Kidney (tissue), 14 donors: ENCODE results near the gene ATP8B1. TPM values are rescaled to one million over a fixed set of nuclear protein-coding genes. Genes with fewer than 3 reads are reported as not detected.
"Not testable (repeated sequence)": the region's sequence is repeated elsewhere in the genome, so short reads cannot be mapped to it uniquely, and the experiment has no call there.

Experiments
- DNase-seq, 5 donors: peaks; one replicate each; pipeline ENCODE4 v3.0.0-alpha.2; 2013 to 2020
- FAIRE-seq: peaks from 2 replicates; lab custom pipeline; 2012; peaks lifted over from hg19 to GRCh38; lab: Jason Lieb, UNC
- H3K27ac ChIP-seq, 2 donors: one replicate each; pipeline ENCODE4 v1.7.0; 2013; ENCODE audit warnings: low read depth in 2 of 2, low read length in 2 of 2, inconsistent platforms in 1 of 2
- H3K27me3 ChIP-seq: one replicate; pipeline ENCODE4 v1.7.1; 2013; ENCODE audit warnings: low read length, inconsistent platforms; ENCODE audit not compliant: control insufficient read depth, insufficient read depth
- H3K36me3 ChIP-seq, 3 donors: one replicate each; pipeline versions ENCODE4 v1.7.0 to v1.7.1; 2013; ENCODE audit warnings: low read length in 3 of 3, control low read depth in 1 of 3, inconsistent platforms in 1 of 3; ENCODE audit not compliant: insufficient read depth in 3 of 3, control insufficient read depth in 2 of 3
- H3K4me1 ChIP-seq, 3 donors: one replicate each; pipeline versions ENCODE4 v1.7.0 to v1.7.1; 2013; ENCODE audit warnings: low read length in 3 of 3, inconsistent platforms in 1 of 3, low read depth in 1 of 3; ENCODE audit not compliant: control insufficient read depth in 2 of 3, insufficient read depth in 2 of 3
- H3K4me3 ChIP-seq, 3 donors: one replicate each; pipeline versions ENCODE4 v1.7.0 to v1.8.1; 2013; ENCODE audit warnings: low read length in 3 of 3, control low read depth in 1 of 3, inconsistent platforms in 1 of 3
- H3K9ac ChIP-seq, 3 donors: one replicate each; pipeline versions ENCODE4 v1.7.0 to v1.7.1; 2013; ENCODE audit warnings: low read length in 3 of 3, control low read depth in 1 of 3, inconsistent platforms in 1 of 3
- H3K9me3 ChIP-seq, 3 donors: one replicate each; pipeline versions ENCODE4 v1.7.0 to v1.7.1; 2013; ENCODE audit warnings: low read length in 3 of 3, control low read depth in 1 of 3, inconsistent platforms in 1 of 3; ENCODE audit not compliant: control insufficient read depth in 2 of 3, insufficient read depth in 1 of 3
- intact Hi-C: fragments of 100-400 bp; cut with DNase I; formaldehyde crosslinking; loops from one replicate; pipeline ENCODE4 v1.11.1; 2022
- polyA plus RNA-seq: library from polyadenylated mRNA; stranded (reverse); fragments of 350-450 nt; fragmentation: Illumina TruSeq; extraction: RNeasy Lipid Tissue Mini Kit (QIAGEN cat#74804); gene quantifications from one replicate; pipeline ENCODE4 v1.2.3, GENCODE V29; 2014; ENCODE audit warnings: low read depth, low replicate concordance; ENCODE audit not compliant: insufficient read depth
- total RNA-seq: library from RNA; stranded (reverse); fragmentation: NEBNext Ultra II Directional; extraction: Animal tissue kit (Norgen Biotek cat#: 25700); gene quantifications from one replicate; pipeline ENCODE4 v1.2.1, GENCODE V29; 2021
- TF ChIP-seq, protein P1 (sequence below): IDR thresholded peaks from 3 replicates; pipeline ENCODE4 v1.5.1; 2012; ENCODE audit warnings: mild to moderate bottlenecking, moderate library complexity, borderline replicate concordance; ENCODE audit not compliant: insufficient read depth; ENCODE audit errors: extremely low read depth
- donor health status: control.
- donor health status: control.
- donor health status: control.
- donor health status: control.
- donor health status: control.
- donor health status: DM: yes; HTN: yes; CAD: no.
- donor health status: Normal renal cell carcinoma (clear cell type).

Gene ATP8B1
- total and polyA plus RNA-seq, 2 donors from 2014 or later, result 5.2 to 40.8 TPM

DNA sequence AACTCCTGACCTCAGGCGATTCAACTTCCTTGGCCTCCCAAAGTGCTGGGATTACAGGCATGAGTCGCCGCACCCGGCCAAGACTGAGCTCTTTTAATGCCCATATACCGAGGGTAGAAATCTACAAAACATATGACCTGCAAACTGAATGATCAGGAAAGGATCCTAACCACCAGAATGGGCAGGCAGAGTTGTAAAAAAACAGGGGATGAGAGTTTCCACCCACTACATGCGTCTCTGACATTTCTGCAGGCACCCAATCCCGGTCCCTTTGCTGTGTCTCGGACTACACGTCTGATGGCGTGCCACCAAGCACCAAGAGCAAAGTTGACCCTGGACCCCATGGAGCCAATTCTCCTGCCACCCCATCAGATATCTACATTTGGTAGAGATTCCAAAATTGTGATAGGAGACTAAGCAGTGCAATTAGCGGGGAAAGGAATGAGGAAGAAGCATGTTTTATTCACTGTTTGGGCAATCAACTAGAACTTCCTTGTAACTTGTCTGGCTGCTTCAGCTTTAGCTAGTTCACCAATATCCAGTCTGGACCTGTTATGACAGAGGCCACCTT lies 74.1 kb downstream of the ATP8B1 start:
- DNase-seq, result peak in 2 of 5 donors; percentile 33 to 56
- H3K9me3 ChIP-seq, result peaks cover 0 to 3% (median 0%) of the 10 kb centered on the region in 3 donors
- no peaks in the 10 kb centered on the region for H3K27me3 ChIP-seq
- intact Hi-C loops, result no loop called here
- no peak overlapping the region for H3K9ac ChIP-seq
- FAIRE-seq, result no peak
- H3K4me1 ChIP-seq, result peaks cover 0 to 6% (median 4%) of the 10 kb centered on the region in 3 donors
- no peaks in the 10 kb centered on the region for H3K36me3 ChIP-seq
- H3K27ac ChIP-seq, result peak overlapping the region in 1 of 2 donors; percentile 69
- TF ChIP-seq, protein P1, sequence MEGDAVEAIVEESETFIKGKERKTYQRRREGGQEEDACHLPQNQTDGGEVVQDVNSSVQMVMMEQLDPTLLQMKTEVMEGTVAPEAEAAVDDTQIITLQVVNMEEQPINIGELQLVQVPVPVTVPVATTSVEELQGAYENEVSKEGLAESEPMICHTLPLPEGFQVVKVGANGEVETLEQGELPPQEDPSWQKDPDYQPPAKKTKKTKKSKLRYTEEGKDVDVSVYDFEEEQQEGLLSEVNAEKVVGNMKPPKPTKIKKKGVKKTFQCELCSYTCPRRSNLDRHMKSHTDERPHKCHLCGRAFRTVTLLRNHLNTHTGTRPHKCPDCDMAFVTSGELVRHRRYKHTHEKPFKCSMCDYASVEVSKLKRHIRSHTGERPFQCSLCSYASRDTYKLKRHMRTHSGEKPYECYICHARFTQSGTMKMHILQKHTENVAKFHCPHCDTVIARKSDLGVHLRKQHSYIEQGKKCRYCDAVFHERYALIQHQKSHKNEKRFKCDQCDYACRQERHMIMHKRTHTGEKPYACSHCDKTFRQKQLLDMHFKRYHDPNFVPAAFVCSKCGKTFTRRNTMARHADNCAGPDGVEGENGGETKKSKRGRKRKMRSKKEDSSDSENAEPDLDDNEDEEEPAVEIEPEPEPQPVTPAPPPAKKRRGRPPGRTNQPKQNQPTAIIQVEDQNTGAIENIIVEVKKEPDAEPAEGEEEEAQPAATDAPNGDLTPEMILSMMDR, result no peak
- H3K4me3 ChIP-seq, result no peak overlapping the region

DNA sequence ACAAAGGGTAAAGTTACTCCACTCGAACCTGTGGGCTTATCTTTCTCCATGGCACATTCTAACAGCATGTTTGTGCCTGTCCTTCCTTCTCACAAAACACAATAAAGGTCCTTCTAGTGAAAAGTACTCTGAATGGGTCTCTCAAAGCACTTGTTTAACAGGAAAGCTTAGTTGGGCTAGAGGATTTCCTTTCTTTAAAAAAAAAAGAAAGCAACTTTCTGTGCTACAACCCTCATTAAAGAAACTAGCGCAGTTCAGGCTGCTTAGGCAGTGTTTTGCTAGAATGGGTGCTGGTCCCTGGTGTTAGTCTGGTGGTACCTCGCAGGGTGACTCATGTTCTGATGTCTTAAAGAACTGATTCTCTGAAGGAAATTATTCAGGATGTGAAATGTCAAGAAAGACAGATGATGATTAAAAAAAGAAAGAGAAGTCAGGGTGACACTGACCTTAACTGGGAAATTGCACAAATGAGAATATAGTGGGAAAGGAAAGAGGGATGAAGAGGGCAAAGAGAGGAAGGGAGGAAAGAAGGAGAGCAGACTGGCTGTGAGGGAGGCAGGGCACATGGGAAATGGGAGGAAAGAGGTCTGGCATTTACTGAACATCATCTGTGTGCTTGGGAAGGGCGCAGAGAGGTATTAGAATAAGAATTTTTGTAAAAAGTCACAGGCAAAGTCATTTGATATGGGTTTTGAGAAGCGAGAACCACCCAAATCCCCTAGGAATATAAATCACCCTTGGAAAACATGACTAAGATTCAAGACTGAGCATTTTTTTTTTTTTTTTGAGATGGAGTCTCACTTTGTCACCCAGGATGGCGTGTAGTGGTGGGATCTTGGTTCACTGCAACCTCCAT lies 74.9 kb downstream of the ATP8B1 start:
- Histone ChIP-seq H3K9ac (no peak overlapping the region), H3K27ac (peak overlapping the region; percentile 26 to 63), H3K4me1 (peaks cover 0 to 6% (median 4%) of the 10 kb centered on the region in 3 donors), H3K27me3 (no peaks in the 10 kb centered on the region), H3K4me3 (no peak overlapping the region), H3K36me3 (no peaks in the 10 kb centered on the region), H3K9me3 (peaks cover 0 to 3% (median 0%) of the 10 kb centered on the region in 3 donors)
- intact Hi-C loops, result no loop called here
- TF ChIP-seq, protein P1, result no peak
- FAIRE-seq (peak; percentile 17), DNase-seq (peak in 1 of 5 donors; percentile 25)

DNA sequence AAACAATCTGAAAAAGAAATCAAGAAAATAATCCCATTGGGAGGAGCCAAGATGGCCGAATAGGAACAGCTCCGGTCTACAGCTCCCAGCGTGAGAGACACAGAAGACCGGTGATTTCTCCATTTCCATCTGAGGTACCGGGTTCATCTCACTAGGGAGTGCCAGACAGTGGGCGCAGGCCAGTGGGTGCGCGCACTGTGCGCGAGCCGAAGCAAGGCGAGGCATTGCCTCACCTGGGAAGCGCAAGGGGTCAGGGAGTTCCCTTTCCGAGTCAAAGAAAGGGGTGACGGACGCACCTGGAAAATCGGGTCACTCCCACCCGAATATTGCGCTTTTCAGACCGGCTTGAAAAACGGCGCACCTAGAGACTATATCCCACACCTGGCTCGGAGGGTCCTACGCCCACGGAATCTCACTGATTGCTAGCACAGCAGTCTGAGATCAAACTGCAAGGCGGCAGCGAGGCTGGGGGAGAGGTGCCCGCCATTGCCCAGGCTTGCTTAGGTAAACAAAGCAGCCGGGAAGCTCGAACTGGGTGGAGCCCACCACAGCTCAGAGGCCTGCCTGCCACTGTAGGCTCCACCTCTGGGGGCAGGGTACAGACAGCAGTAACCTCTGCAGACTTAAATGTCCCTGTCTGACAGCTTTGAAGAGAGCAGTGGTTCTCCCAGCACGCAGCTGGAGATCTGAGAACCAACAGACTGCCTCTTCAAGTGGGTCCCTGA lies 83.7 kb downstream of the ATP8B1 start:
- H3K9ac ChIP-seq, DNase-seq, intact Hi-C loops, H3K4me3 ChIP-seq, H3K27me3 ChIP-seq, H3K36me3 ChIP-seq, FAIRE-seq, H3K27ac ChIP-seq, H3K4me1 ChIP-seq, H3K9me3 ChIP-seq: not testable (repeated sequence)

DNA sequence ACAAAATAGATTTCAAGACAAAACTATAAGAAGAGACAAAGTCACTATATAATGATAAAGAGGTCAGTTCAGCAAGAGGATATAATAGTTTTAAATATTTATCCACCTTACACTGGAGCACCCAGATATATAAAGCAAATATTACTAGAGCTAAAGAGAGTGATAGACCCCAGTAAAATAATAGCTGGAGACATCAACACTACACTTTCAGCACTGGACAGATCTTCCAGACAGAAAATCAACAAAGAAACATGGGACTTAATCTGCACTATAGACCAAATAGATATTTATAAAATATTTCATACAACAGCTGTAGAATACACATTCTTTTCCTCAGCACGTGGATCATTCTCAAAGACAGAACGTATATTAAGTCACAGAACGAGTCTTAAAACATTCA lies 86.6 kb downstream of the ATP8B1 start:
- intact Hi-C loops, result no loop called here
- peaks cover 0 to 6% (median 0%) of the 10 kb centered on the region in 3 donors for H3K4me1 ChIP-seq
- H3K9me3 ChIP-seq, result no peaks in the 10 kb centered on the region
- no peak for DNase-seq
- H3K27me3 ChIP-seq, result no peaks in the 10 kb centered on the region
- no peak overlapping the region for H3K4me3 ChIP-seq
- no peak overlapping the region for H3K27ac ChIP-seq
- no peaks in the 10 kb centered on the region for H3K36me3 ChIP-seq
- TF ChIP-seq, protein P1, result no peak
- no peak for FAIRE-seq
- H3K9ac ChIP-seq, result no peak overlapping the region
